GM19238 (cell line): ENCODE results near the gene SAA4.
"Not testable (repeated sequence)": the region's sequence is repeated elsewhere in the genome, so short reads cannot be mapped to it uniquely, and the experiment has no call there.

ENCODE experiments used
- DNase-seq: peaks from one replicate; pipeline ENCODE4 v3.0.0; 2011; ENCODE audit warnings: low spot score; ENCODE audit not compliant: insufficient read length

The SAA4 gene

GRCh38 chr11:18247191-18247581 is 10.6 kb upstream of the SAA4 start:
- DNase-seq: not testable (repeated sequence)

- peak; percentile 39 for DNase-seq
These were observed 10.0 kb upstream of the SAA4 start for GRCh38 chr11:18246379-18247190.

- DNase-seq: no peak
These were observed 8.8 kb upstream of the SAA4 start for GRCh38 chr11:18245396-18245795.

- no peak for DNase-seq
These were observed 7.3 kb upstream of the SAA4 start for GRCh38 chr11:18243783-18244362.

- no peak for DNase-seq
These were observed 3.1 kb upstream of the SAA4 start for GRCh38 chr11:18239655-18240054.

GRCh38 chr11:18235394-18236334 is 938 bp downstream of the SAA4 start:
- no peak for DNase-seq

GRCh38 chr11:18233912-18234311 is 2.7 kb downstream of the SAA4 start:
- DNase-seq: no peak

GRCh38 chr11:18230859-18231258 is 5.7 kb downstream of the SAA4 start:
- DNase-seq: no peak

- peak; percentile 41 for DNase-seq
These were observed 7.1 kb downstream of the SAA4 start for GRCh38 chr11:18229501-18229900.

- no peak for DNase-seq
These were observed 10.7 kb downstream of the SAA4 start for GRCh38 chr11:18225913-18226312.

GRCh38 chr11:18223591-18224387 is 12.8 kb downstream of the SAA4 start:
- DNase-seq: no peak

GRCh38 chr11:18222814-18223421 is 13.7 kb downstream of the SAA4 start:
- DNase-seq: no peak

- DNase-seq: no peak
These were observed 15.2 kb downstream of the SAA4 start for GRCh38 chr11:18221274-18221876.

GRCh38 chr11:18209058-18209457 is 27.5 kb downstream of the SAA4 start:
- DNase-seq: no peak

- no peak for DNase-seq
These were observed 31.8 kb downstream of the SAA4 start for GRCh38 chr11:18204771-18205170.

- DNase-seq: no peak
These were observed 32.4 kb downstream of the SAA4 start for GRCh38 chr11:18204220-18204619.

- peak; percentile 21 for DNase-seq
These were observed 32.9 kb downstream of the SAA4 start for GRCh38 chr11:18203723-18204122.

- not testable (repeated sequence) for DNase-seq
These were observed 38.9 kb downstream of the SAA4 start for GRCh38 chr11:18197738-18198137.

GRCh38 chr11:18196532-18196931 is 40.1 kb downstream of the SAA4 start:
- DNase-seq: no peak

- peak; percentile 36 for DNase-seq
These were observed 43.6 kb downstream of the SAA4 start for GRCh38 chr11:18193010-18193409.
